SK-N-MC (cell line): ENCODE data around the gene ADCY7.

Experiments used
- EZH2 ChIP-seq: fragments of 200-600 bp; sonication (generic); IDR thresholded peaks from one replicate; pipeline ENCODE4 v1.6.1; 2017; ENCODE audit warnings: antibody characterized with exemption
- POLR2AphosphoS5 ChIP-seq: IDR thresholded peaks from 2 replicates; pipeline ENCODE4 v1.6.1; 2012; ENCODE audit warnings: mild to moderate bottlenecking, low read depth, low read length, borderline replicate concordance

DNA sequence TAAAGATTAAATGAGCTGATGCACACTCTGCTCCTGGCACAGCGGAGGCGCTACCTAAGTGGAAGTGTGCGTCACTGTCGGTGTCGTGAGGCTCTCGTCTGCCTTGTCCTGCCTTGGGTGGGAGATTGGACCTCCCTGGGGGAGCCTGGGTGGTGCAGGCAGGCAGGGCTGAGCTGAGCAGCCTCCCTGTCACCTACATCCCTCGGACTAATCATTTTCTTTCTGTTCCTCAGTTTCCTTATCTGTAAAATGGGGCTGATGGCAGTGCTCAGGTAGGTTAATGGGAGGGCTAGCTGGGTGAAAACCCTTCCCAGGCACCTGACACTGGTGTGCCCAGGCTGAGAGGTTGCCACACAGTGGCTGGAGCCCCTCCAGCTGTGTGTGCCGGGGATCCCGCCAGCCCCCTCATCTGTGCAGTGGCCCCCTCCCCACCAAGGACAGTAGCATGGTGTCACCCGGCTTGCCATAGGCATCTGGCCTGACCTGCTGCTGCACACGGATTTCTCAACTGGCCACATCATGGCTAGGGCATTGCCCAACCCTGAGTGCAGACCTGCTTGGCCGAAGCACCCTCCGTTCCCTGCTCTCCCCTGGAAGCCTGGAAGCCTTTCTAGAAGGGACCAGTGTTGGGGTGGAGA is 4.3 kb downstream of the ADCY7 start:
- TF ChIP-seq POLR2AphosphoS5 (no peak), EZH2 (no peak)
